Measurements from ENCODE around the gene ADAT3.

ADAT3 gene

DNA sequence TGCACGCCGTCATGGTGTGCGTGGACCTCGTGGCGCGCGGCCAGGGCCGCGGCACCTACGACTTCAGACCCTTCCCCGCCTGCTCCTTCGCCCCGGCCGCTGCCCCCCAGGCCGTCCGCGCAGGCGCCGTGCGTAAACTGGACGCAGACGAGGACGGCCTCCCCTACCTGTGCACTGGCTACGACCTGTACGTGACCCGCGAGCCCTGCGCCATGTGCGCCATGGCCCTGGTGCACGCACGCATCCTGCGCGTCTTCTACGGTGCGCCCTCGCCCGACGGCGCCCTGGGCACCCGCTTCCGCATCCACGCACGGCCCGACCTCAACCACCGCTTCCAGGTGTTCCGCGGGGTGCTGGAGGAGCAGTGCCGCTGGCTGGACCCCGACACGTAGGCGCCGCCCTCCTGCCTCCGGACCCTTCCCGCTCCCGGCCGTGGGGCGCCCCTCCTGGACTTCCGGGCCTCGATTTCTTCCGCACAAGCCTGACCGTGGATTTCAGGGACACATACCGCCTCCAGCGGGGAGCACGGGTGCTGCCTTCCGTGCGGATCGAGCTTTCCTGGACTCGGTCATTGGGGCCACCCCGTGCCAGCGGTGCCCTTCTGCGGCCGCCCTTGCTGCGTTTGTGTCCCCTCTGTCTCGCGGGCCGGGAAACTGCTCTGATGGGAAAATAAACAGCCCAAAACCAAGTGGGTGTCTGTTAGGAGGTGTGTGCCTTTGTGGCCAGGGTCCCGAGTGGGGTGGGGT, 7.7 kb downstream of the ADAT3 start:
- no peak for DNase-seq (ENCODE audit: low read depth, low spot score)

DNA sequence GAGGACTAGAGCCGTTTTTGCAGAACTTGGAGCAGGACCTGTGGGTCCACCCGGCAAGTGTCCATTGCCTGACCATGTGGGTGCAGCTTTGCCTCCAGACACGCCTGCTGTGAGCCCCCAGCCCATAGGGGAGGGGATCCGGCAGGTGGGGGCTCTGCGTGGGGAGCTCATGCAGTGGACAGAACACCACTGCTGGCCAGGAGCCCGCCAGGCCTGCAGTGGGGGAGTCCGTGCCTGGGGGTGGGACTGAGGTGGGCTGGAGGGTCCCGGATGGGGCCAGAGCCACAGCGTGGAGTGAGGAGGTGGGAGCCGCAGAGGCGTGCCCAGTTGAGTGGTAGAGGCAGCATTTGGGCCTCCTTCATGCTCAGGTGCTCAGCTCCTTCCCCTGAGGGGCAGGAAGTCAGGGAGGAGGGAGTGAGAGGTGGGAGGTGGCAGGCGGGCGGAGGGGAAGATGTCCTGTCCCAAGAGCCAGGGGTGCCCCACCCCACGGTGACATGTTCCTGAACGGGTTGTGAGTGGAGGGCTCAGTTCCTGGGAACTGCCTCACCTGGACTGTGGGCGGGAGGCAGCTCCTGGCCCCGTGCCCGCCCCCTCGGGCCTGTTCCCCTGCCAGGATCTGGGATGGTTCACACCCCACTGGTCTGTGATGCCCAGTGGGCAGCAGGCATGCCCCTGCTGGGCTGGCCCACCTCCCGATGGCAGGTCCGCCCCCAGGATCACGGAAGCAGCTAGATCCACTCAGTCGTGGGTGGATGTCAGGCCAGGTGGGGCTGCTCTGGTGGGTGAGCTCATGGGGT, 8.8 kb downstream of the ADAT3 start:
- DNase-seq (ENCODE audit: low read depth, low spot score) = no peak

DNA sequence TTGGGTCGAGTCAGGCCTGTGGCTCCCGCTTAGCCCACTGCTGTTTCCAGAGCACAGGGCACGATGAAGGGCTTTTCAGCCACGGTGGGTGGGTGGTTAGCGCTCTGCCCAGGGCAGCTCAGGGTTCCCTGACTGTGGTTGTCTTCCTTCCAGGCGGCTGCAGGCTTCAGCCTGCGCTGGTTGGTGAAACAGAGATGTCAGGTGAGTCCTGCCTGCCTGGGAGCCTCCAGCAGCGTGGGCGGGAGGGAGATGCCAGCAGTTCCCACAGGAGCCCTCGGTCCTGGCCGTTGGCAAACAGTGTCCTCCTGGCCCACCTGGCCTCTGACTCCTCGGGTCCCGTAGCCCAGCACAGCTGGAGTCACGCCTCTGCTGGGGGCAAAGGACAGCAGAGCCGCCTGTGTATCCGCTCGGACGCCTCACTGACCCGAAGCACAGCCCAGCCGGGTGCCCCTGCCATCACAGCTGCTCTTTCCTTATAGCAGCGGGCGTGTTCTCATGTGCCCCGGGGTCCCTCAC, 9.7 kb downstream of the ADAT3 start:
- no peak for DNase-seq (ENCODE audit: low read depth, low spot score)

DNA sequence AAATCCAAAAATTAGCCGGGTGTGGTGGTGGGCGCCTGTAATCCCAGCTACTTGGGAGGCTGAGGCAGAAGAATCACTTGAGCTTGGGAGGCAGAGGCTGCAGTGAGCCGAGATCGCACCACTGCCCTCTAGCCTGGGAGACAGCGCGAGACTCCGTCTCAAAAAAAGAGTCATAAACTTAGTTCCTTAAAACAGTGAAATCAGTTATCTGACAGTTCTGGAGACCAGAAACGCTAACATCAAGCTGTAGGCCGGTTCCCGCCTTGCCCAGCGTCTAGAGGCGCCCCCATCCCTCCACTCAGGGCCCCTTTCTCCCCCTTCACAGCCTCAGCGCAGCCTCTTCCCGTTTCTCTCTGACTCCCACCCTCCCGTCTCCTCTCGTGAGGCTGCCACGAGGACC, 11.9 kb downstream of the ADAT3 start:
- no peak for DNase-seq (ENCODE audit: low read depth, low spot score)

DNA sequence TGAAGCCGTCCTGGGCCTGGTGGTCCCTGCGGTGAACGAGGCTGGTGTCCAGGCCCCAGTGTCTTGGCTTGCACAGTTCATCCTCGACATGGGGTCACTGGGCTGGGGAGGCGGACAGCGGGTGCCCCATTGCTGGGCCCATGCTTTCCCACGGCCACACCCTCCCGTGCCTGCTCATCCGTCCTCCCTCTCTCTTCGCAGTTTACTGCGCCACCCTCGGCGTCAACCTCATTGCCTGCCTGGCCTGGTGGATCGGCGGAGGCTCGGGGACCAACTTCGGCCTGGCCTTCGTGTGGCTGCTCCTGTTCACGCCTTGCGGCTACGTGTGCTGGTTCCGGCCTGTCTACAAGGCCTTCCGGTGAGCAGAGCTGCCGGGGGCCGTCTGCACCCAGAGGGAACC, 12.7 kb downstream of the ADAT3 start:
- no peak for DNase-seq (ENCODE audit: low read depth, low spot score)

DNA sequence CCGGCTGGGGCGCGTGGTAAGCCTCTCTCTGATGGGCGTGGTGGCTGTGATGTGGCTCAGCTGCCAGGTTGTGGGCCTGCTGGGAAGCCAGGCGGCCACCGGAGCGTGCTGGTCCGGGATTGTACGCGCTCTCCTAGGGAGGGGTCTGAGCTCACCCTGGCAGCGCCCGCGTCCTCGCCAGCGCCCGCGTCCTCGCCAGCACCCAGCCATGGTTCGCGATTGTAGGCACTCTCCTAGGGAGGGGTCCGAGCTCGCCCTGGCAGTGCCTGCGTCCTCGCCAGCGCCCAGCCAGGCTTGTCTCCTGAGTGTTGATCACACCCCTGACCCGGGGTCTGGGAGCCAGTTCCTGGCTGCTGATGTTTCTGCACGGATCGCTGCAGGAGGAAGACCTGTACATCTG, 13.8 kb downstream of the ADAT3 start:
- DNase-seq (ENCODE audit: low read depth, low spot score) = no peak

DNA sequence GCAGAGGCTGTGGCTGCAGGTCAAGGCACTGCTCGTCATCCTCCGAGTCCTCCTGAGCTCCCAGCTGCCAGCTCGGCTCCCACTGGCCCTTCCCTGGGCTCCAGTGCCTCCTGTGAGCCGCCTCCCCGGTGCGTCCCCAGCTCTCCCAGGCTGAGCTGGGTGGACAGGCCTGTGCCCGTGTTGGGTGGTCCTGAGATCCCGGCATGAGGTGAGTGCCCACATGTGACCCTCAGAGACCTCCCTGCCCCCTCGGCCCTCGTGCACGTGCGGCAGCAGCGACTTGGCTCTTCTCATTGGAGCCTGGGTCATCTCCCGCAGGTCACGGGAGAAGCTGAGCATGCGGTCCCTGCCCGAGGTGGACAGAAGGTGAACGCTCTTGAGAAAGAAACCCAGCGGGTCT, 15.4 kb downstream of the ADAT3 start:
- no peak for DNase-seq (ENCODE audit: low read depth, low spot score)

DNA sequence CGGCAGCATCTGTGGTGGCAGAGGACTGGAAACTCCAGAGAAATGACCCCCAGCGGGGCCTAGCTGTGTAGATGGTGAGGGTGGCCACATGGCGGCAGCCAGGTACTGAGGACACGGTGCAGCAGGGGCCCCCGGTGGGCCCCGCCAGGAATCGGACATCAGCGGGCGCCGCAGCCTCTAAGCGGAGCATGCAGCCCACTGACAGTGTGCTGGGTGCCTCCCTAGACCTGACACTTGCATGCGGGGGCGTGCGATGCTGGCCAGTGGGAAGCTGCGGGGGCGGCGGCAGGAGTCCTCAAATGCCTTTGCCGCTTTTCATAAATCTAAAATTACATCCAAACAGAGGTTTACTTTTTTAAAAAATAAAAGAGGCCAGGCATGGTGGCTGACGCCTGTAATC, 16.1 kb downstream of the ADAT3 start:
- DNase-seq (ENCODE audit: low read depth, low spot score) = no peak

DNA sequence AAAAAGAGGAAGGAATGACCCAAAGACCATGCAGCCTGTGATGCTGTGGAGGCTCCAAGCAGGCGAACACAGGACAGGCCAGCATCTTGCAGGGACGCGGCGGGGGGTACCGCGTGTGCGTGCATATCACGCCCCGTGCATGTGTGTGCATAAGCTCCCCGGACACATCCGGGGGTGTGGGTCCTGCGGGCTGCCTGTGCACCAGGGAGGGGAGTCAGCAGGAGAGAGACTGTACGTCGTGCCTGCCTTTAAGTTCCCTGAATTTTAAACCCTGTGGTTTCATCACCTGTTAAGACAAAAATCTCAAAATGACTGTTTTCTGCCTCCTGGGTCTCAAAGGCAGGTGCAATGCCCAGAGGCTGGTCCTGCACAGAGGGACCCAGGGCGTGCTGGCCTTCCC, 16.6 kb downstream of the ADAT3 start:
- DNase-seq (ENCODE audit: low read depth, low spot score) = no peak

DNA sequence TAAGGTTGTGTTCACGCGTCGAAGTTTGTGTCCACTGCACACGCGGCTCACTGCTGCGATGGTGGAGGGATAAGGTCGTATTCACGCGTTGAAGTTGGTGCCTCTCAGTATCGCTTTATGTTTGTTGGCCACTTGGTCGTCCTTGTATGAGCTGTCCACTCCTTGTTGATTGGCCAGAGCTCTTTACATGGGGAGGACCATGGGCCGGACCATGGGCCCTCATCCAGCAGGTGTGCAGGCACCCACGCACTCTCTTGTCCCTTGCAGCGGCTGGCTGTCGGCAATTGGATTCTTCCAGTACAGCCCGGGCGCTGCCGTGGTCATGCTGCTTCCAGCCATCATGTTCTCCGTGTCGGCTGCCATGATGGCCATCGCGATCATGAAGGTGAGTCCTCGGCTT, 17.6 kb downstream of the ADAT3 start:
- no peak for DNase-seq (ENCODE audit: low read depth, low spot score)

DNA sequence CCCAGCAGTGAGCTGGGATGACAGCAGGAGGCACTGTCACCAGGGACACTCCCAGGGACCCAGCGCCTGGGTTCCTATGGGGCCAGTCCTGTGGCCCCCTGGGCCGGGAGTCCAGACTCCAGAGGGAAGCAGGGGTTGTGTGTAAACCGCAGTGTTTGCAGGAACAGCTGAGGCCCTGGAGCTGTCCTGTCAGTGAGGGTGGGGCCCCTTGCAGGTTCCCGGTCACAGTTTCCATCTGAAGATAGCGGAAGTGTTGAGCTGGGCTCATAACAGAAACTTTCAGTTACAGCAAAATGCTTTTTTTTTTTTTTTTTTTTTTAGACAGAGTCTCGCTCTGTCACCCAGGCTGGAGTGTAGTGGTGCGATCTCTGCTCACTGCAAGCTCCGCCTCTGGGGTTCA, 18.1 kb downstream of the ADAT3 start:
- DNase-seq (ENCODE audit: low read depth, low spot score) = no peak

DNA sequence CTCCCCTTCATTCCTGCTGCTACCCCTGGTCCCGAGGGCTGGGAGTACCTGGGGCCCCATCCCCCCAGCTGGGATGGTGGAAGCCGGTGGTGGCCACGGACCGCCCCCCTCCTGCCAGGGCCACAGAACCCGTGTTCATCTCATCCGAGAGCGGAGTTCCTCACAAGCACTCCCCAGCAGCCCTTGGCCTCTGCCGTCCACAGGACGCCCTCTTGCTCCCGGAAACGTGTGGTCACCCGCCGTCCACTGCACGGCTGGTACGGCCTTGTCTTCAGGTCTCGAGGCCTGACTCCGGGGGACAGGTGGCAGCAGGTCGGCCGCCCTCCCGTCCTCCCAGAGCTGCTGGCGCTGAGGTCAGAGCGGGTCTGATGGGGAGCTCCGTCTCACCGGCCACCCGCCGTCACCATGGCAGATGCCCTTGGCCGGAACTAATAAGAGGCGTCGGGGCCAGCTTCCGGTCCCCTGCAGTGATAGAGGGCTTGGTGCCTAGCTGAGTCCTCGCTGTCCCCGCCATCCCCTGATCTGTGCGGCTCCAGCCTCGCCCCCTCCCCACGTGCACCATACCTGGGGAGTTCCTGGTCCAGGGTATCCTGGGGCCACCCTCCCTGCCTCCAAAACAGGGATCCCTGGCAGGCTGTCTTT, 19.2 kb downstream of the ADAT3 start:
- no peak for DNase-seq (ENCODE audit: low read depth, low spot score)

DNA sequence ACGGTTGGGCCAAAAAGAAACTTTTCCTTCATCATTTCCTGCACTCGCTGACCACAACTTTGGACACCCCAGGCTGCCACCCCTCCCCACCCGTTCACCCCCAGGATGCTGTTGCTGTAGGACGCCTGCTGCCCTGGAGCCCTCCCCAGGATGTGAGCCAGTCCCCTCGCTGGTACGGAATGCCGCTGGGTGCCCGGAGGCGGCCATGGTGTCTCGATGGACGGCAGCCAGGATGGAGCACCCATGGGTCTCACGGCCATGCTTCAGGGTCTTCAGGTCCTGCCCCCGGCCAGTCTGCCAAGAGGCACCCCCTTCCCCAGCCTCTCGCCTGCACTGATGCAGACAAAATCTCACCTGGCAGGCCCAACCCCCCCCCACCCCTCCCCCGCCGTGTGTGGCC, 20.3 kb downstream of the ADAT3 start:
- DNase-seq (ENCODE audit: low read depth, low spot score) = no peak

DNA sequence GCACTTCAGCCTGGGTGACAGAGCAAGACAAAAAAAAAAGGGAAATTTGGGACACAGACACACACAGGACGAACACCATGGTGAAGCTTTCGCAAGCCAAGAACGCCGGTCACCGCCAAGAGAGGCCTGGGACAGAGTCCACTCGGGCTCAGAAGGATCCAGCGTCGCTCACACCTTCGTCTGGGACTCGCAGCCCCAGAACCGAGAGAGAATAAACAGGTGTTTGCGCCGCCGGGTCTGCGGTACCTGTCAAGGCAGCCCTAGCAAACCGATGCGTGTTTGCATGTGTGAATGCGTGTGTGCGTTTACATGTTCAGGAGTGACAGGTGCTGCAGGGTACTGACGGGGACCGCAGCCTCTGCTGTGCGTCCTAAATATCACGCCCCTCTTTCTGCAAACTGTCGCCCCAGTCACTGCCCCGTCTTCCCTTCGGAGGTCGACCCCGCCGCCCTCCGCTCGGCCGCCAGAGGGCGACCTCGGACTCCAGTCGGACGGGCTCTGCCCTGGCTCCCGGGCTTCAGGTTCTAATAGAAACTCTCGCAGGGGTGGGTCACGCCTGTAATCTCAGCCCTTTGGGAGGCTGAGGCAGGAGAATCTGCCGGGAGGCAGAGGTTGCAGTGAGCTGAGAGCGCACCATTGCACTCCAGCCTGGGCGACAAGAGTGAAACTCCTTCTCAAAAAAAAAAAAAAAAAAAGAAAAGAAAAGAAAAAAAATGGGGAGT, 24.0 kb downstream of the ADAT3 start:
- no peak for DNase-seq (ENCODE audit: low read depth, low spot score)

DNA sequence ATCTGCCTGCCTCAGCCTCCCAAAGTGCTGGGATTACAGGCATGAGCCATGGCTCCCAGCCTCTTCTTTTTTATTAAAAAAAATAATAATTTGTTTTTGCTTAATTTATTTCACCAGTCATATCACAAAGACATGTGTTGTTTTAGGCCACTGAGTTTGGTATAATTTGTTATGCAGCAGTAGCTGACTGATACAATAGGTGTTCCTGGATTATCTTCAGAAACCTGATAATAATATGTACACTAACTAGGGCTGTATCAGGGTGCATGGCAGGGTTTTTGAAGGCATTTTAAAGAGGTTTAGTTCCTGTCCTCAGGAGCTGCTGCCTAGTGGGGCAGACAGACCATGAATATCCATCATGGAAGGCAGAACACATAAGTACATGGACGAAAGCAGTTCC, 26.2 kb downstream of the ADAT3 start:
- DNase-seq (ENCODE audit: low read depth, low spot score) = no peak

DNA sequence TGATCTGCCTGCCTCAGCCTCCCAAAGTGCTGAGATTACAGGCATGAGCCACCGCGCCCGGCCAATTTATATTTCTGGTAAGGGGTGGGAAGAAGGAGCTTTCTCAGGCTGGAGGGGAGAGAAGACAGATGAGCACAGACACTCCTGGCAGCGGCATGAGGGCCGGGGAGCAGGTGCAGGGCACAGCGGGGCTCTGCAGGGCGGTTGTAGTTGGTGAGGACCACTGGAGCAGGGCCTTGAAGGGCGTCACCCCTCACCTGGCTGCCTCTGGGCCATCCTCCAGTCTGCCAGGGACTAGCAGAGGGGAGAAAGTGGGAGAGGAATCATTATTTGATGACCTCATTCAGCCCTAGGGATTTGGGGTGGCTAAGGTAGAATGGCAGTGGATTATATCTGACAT, 27.2 kb downstream of the ADAT3 start:
- no peak for DNase-seq (ENCODE audit: low read depth, low spot score)

DNA sequence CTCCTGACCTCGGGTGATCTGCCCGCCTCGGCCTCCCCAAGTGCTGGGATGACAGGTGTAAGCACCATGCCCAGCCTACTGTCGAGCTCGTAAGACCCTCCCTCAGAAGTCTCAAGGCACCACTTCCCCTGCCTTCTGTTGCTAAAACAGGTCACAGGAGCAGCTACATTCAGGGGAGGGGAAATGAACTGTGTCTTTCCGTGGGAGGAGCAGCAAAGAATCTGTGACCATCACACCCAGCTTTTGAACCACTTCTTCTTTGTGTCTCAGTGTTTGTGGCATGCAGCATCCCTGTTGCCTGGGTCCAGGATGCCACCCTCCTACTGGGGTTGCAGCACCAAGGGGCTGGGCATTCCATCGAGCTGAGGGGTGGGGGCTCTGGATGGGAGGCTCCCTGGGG, 28.0 kb downstream of the ADAT3 start:
- no peak for DNase-seq (ENCODE audit: low read depth, low spot score)

DNA sequence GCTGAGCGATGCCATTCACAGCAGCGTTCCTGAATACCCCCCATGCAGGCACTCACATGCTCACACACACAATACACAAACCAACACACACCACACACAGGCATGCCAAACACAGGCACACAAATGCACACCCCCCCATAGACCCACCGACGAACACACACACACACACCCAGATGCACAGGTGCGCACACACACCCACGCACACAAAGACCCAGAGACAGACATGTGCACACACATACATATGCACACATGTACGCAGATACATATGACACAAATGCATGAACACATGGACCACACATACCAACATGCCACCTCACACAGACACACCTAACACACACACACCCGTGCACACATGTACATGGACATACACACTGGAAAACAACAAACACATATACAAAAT, 28.7 kb downstream of the ADAT3 start:
- DNase-seq (ENCODE audit: low read depth, low spot score) = no peak

DNA sequence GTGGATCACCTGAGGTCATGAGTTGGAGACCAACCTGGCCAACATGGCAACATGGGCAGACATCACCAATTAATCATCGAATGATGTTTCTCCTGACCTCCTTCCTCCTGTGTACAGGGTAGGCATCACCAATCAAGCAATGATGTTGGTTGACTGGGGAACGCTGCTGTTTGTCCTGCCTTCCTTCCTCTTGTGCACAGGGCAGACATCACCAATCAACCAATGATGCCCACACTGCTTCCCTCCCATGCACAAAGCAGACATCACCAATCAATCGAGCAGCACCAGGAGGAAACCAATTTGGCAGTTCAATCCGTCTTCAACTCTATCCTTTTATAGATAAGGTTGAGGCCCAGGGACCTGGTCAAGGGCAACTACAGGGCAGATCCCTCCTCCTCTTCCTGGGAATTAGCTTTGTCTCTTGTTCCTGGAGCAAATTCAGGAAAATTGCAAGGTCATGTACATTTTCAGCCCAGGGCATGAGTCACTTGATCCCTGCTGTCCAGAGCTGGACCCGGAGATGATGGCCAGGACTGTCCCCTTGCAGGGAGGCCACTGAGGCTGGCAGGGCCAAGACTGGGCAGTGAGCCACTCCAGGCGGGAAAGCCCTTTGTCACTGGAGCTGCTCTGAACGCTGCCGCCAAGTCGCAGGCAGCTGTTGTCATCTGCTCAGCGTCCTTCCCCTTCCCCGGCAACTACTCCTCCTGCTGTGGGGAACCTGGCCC, 30.4 kb downstream of the ADAT3 start:
- no peak for DNase-seq (ENCODE audit: low read depth, low spot score)

DNA sequence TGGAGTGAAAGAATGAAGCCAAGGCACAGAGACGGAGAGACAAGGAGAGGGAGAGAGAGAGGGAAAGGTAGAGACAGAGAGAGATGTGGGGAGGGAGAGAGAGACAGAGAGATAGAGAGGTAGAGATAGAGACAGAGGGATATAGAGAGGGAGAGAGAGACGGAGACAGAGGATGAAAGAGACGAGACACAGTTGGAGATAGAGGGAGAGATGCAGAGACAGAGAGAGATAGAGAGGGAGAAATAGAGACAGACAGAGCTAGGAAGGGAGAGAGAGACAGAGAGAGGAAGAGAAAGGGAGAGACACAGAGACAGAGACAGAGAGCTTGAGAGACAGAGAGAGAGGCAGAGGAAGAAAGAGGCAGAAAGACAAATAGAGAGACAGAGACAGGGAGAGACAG, 31.2 kb downstream of the ADAT3 start:
- no peak for DNase-seq (ENCODE audit: low read depth, low spot score)

DNA sequence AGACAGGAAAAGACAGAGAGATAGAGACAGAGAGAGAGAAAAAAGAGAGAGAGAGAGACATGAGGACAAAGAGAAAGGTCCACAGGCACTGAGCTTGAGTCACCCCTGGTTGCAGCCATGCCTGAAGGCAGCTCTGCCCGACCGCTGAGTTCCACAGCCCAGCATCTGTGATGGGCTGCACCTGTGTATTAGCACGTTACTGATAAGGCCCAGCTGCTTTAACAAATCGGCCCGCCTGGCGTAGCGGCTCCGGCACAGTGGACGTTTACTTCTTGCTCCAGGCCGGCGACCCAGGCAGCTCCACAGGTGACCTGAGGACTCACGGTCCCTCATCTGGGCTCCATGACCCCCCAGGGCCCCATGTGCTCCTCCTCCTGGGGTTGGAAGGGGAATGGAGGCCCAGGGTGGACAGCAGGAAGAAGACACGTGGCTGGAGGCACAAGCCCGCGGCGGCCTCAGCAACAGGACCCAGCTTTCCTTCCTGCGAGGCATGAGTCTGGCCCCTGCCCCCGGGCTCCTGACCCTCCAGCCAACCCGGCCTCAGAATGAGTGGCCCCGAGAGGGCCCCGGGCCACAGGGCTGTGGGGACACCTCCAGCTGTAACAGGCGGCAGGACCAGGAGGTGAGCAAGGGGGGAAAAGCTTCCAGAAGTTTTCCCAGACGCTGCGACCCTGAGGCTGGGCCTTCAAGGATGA, 31.9 kb downstream of the ADAT3 start:
- DNase-seq (ENCODE audit: low read depth, low spot score) = no peak
